Kidney (tissue), 14 donors: Measurements from ENCODE around the gene EFNA2. TPM values are rescaled to one million over a fixed set of nuclear protein-coding genes. Genes with fewer than 3 reads are reported as not detected.
A peak's percentile ranks its signal among the peaks of the same experiment; 100 is the strongest.

ENCODE experiments used
- DNase-seq, 5 donors: peaks; one replicate each; pipeline ENCODE4 v3.0.0-alpha.2; 2013 to 2020
- FAIRE-seq: peaks from 2 replicates; lab custom pipeline; 2012; peaks lifted over from hg19 to GRCh38; lab: Jason Lieb, UNC
- H3K27ac ChIP-seq, 2 donors: one replicate each; pipeline ENCODE4 v1.7.0; 2013; ENCODE audit warnings: low read depth in 2 of 2, low read length in 2 of 2, inconsistent platforms in 1 of 2
- H3K27me3 ChIP-seq: one replicate; pipeline ENCODE4 v1.7.1; 2013; ENCODE audit warnings: low read length, inconsistent platforms; ENCODE audit not compliant: control insufficient read depth, insufficient read depth
- H3K36me3 ChIP-seq, 3 donors: one replicate each; pipeline versions ENCODE4 v1.7.0 to v1.7.1; 2013; ENCODE audit warnings: low read length in 3 of 3, control low read depth in 1 of 3, inconsistent platforms in 1 of 3; ENCODE audit not compliant: insufficient read depth in 3 of 3, control insufficient read depth in 2 of 3
- H3K4me1 ChIP-seq, 3 donors: one replicate each; pipeline versions ENCODE4 v1.7.0 to v1.7.1; 2013; ENCODE audit warnings: low read length in 3 of 3, inconsistent platforms in 1 of 3, low read depth in 1 of 3; ENCODE audit not compliant: control insufficient read depth in 2 of 3, insufficient read depth in 2 of 3
- H3K4me3 ChIP-seq, 3 donors: one replicate each; pipeline versions ENCODE4 v1.7.0 to v1.8.1; 2013; ENCODE audit warnings: low read length in 3 of 3, control low read depth in 1 of 3, inconsistent platforms in 1 of 3
- H3K9ac ChIP-seq, 3 donors: one replicate each; pipeline versions ENCODE4 v1.7.0 to v1.7.1; 2013; ENCODE audit warnings: low read length in 3 of 3, control low read depth in 1 of 3, inconsistent platforms in 1 of 3
- H3K9me3 ChIP-seq, 3 donors: one replicate each; pipeline versions ENCODE4 v1.7.0 to v1.7.1; 2013; ENCODE audit warnings: low read length in 3 of 3, control low read depth in 1 of 3, inconsistent platforms in 1 of 3; ENCODE audit not compliant: control insufficient read depth in 2 of 3, insufficient read depth in 1 of 3
- intact Hi-C: fragments of 100-400 bp; cut with DNase I; formaldehyde crosslinking; loops from one replicate; pipeline ENCODE4 v1.11.1; 2022
- polyA plus RNA-seq: library from polyadenylated mRNA; stranded (reverse); fragments of 350-450 nt; fragmentation: Illumina TruSeq; extraction: RNeasy Lipid Tissue Mini Kit (QIAGEN cat#74804); gene quantifications from one replicate; pipeline ENCODE4 v1.2.3, GENCODE V29; 2014; ENCODE audit warnings: low read depth, low replicate concordance; ENCODE audit not compliant: insufficient read depth
- total RNA-seq: library from RNA; stranded (reverse); fragmentation: NEBNext Ultra II Directional; extraction: Animal tissue kit (Norgen Biotek cat#: 25700); gene quantifications from one replicate; pipeline ENCODE4 v1.2.1, GENCODE V29; 2021
- TF ChIP-seq, protein P1 (sequence below): IDR thresholded peaks from 3 replicates; pipeline ENCODE4 v1.5.1; 2012; ENCODE audit warnings: mild to moderate bottlenecking, moderate library complexity, borderline replicate concordance; ENCODE audit not compliant: insufficient read depth; ENCODE audit errors: extremely low read depth
- donor health status: control.
- donor health status: control.
- donor health status: control.
- donor health status: control.
- donor health status: control.
- donor health status: DM: yes; HTN: yes; CAD: no.
- donor health status: Normal renal cell carcinoma (clear cell type).

The EFNA2 gene
- total and polyA plus RNA-seq, 2 donors from 2014 or later = not detected

DNA sequence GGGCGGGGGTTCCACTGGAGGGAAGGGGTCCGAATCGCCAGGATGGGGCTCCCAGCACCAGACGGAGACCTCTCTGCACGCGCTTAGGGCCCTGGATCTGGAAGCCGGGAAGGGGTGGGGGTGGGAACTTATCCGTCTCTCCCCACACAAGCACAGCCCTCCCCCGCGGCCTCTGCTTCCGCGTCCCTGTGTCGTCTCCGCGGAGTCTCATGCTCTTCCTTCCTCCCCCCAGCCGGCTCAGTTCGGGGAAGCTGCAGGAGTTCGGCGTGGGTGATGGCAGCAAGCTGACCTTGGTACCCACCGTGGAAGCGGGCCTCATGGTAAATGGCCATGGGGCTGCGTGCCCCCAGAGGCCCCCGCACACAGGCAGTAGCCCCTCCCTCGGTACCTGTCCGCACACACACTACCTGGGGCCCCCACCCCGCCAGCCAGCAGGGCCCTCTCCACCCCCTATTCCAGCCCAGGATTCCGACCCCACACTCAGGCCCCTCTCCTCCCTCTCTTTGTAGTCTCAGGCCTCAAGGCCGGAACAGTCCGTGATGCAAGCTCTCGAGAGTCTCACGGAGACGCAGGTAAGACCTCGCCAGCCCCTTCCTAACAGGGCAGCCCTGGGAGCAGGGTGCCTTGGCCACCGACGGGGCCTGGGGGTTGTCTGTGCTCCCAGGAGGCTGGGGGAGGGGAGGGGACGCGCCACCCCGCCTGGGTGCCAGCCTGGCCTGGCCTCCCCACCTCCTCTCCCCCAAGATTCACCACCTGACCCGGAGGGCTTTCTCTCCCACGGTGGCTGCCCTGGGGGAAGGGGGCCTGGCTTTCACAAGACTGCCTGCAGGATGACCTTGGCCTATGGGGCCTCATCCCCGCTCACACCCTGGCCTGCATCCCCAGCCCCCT, 34.1 kb upstream of the EFNA2 start:
- peaks cover 0 to 37% (median 11%) of the 10 kb centered on the region in 3 donors for H3K4me1 ChIP-seq
- peak overlapping the region; percentile 97 for H3K27ac ChIP-seq
- DNase-seq (peak; percentile 62 to 94 (median 85)), FAIRE-seq (no peak)
- TF ChIP-seq, protein P1, sequence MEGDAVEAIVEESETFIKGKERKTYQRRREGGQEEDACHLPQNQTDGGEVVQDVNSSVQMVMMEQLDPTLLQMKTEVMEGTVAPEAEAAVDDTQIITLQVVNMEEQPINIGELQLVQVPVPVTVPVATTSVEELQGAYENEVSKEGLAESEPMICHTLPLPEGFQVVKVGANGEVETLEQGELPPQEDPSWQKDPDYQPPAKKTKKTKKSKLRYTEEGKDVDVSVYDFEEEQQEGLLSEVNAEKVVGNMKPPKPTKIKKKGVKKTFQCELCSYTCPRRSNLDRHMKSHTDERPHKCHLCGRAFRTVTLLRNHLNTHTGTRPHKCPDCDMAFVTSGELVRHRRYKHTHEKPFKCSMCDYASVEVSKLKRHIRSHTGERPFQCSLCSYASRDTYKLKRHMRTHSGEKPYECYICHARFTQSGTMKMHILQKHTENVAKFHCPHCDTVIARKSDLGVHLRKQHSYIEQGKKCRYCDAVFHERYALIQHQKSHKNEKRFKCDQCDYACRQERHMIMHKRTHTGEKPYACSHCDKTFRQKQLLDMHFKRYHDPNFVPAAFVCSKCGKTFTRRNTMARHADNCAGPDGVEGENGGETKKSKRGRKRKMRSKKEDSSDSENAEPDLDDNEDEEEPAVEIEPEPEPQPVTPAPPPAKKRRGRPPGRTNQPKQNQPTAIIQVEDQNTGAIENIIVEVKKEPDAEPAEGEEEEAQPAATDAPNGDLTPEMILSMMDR = no peak
- H3K27me3 ChIP-seq = no peaks in the 10 kb centered on the region
- no peaks in the 10 kb centered on the region for H3K9me3 ChIP-seq
- peak overlapping the region; percentile 27 to 88 (median 32) for H3K9ac ChIP-seq
- peak overlapping the region; percentile 61 to 73 (median 69) for H3K4me3 ChIP-seq
- H3K36me3 ChIP-seq = peaks cover 5 to 30% (median 14%) of the 10 kb centered on the region in 3 donors
- intact Hi-C loops = no loop called here

DNA sequence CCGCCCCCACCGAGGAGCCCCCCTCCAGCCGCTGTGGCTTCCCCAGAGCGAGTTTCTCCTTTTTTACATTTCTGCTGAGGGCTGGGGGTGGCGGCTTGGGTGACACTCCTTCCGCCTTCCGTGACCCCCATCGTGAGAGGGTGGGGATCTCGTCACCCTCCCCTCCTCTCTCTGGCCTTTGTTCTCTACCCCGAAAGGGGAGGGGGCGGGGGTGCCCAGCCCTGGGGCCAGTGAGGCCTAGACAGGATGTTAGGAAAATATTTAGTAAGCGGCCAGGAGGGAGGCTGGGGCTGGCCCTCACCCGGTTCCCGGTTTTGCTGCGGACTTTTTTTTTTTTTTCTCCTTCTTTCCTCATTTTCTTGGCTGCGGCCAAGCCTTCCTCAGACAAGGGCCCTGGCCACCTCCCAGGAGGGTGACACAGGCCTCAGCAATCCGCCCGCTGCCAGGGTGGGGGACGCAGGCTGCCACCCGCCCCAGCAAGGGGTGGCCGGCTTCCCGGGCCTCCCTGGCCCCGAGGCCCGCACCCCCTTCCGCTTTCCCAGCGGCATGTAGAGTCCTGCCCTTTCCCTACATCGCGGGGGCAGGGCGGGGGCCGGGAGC, 33.4 kb upstream of the EFNA2 start:
- peak overlapping the region; percentile 97 for H3K27ac ChIP-seq
- peaks cover 0 to 38% (median 11%) of the 10 kb centered on the region in 3 donors for H3K4me1 ChIP-seq
- H3K36me3 ChIP-seq = peaks cover 5 to 34% (median 17%) of the 10 kb centered on the region in 3 donors
- H3K9ac ChIP-seq = peak overlapping the region in 1 of 3 donors; percentile 88
- no peak for FAIRE-seq
- H3K9me3 ChIP-seq = no peaks in the 10 kb centered on the region
- H3K27me3 ChIP-seq = no peaks in the 10 kb centered on the region
- peak; percentile 55 to 98 (median 80) for DNase-seq
- TF ChIP-seq, protein P1 = no peak
- peak overlapping the region in 1 of 3 donors; percentile 69 for H3K4me3 ChIP-seq
- intact Hi-C loops = no loop called here

DNA sequence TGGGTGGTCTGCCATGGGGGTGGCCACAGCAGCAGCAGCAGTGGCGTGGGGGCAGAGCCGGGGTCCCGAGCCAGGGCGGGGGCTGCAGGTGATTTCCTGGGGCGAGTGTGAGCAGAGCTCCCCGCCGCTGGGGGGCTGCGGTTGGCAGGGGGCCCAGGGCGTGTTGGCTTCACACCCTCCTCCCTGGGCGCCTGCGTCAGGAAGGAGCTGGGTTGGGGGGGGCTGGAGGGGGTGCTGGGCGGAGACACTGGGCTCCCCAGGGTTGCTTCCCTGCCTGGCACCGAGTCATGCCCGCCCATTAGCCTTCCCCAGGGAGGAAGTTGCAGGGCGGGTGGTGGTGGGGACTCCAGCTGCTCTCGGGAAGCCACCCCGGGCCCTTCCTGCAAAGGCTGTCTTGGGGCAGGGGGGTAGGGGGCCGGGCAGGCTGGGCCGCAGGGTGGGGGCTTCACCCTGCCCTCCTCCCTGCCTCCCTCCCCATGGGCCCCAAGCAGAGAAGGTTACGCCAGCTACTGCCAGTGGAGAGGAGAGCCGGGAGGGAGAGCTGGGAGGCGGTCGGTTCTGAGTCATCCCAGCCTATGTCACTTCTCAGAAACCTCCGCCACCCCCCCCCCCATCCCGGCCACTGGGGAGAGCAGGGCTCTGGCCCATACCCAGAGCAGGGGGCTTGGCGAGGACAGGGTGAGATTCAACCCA, 32.7 kb upstream of the EFNA2 start:
- Histone ChIP-seq H3K27me3 (no peaks in the 10 kb centered on the region), H3K9ac (peak overlapping the region in 1 of 3 donors; percentile 88), H3K9me3 (no peaks in the 10 kb centered on the region), H3K4me1 (peaks cover 0 to 39% (median 6%) of the 10 kb centered on the region in 3 donors), H3K4me3 (peak overlapping the region in 1 of 3 donors; percentile 69), H3K27ac (peak overlapping the region; percentile 97), H3K36me3 (peaks cover 5 to 34% (median 17%) of the 10 kb centered on the region in 3 donors)
- DNase-seq (peak in 4 of 5 donors; percentile 61 to 99 (median 78)), FAIRE-seq (no peak)
- TF ChIP-seq, protein P1 = peak; percentile 9
- intact Hi-C loops = no loop called here
